Uterus (tissue), 2 donors: Measurements from ENCODE around the gene BRD7.

ENCODE experiments used
- CTCF ChIP-seq, 4 experiments: fragments of 200-600 bp in 2 of 4; fragments of 450-650 bp in 2 of 4; sonication (generic) in 2 of 4; IDR thresholded peaks; one replicate each; pipeline ENCODE4 v1.5.1; 2016 to 2019; ENCODE audit warnings: antibody characterized with exemption in 4 of 4, mild to moderate bottlenecking in 2 of 4, moderate library complexity in 1 of 4
- POLR2A ChIP-seq, 2 donors: fragments of 450-650 bp; IDR thresholded peaks; one replicate each; pipeline ENCODE4 v1.6.1; 2016; ENCODE audit warnings: antibody characterized with exemption in 2 of 2, mild to moderate bottlenecking in 1 of 2, moderate library complexity in 1 of 2

- TF ChIP-seq CTCF (IDR thresholded peaks at IDR 0.05): no peak
- no peak for TF ChIP-seq POLR2A (IDR thresholded peaks at IDR 0.05)
Observed at GRCh38 chr16:50273888-50274325, 94.9 kb downstream of the BRD7 start.
